GM10847 (cell line): ENCODE data around the gene GTPBP1.

Source experiments
- POLR2A ChIP-seq: IDR thresholded peaks from 2 replicates; pipeline ENCODE4 v1.6.1; 2011; ENCODE audit not compliant: insufficient read length; ENCODE audit errors: extremely low read depth

Gene GTPBP1

GRCh38 chr22:38776086-38776485 is 70.3 kb downstream of the GTPBP1 start:
- TF ChIP-seq POLR2A: no peak

GRCh38 chr22:38777087-38777671 is 71.4 kb downstream of the GTPBP1 start:
- TF ChIP-seq POLR2A: no peak

- no peak for TF ChIP-seq POLR2A
These were observed 75.3 kb downstream of the GTPBP1 start for GRCh38 chr22:38781033-38781432.

- TF ChIP-seq POLR2A: no peak
These were observed 76.8 kb downstream of the GTPBP1 start for GRCh38 chr22:38782402-38783094.
